Uterus (tissue), 2 donors: Measurements from ENCODE around the gene GREM1.

Experiments used
- CTCF ChIP-seq, 4 experiments: fragments of 200-600 bp in 2 of 4; fragments of 450-650 bp in 2 of 4; sonication (generic) in 2 of 4; IDR thresholded peaks; one replicate each; pipeline ENCODE4 v1.5.1; 2016 to 2019; ENCODE audit warnings: antibody characterized with exemption in 4 of 4, mild to moderate bottlenecking in 2 of 4, moderate library complexity in 1 of 4
- POLR2A ChIP-seq, 2 donors: fragments of 450-650 bp; IDR thresholded peaks; one replicate each; pipeline ENCODE4 v1.6.1; 2016; ENCODE audit warnings: antibody characterized with exemption in 2 of 2, mild to moderate bottlenecking in 1 of 2, moderate library complexity in 1 of 2

- TF ChIP-seq CTCF (IDR thresholded peaks at IDR 0.05) (no peak), POLR2A (IDR thresholded peaks at IDR 0.05) (no peak)
Measured at GRCh38 chr15:32707436-32707835, 10.4 kb upstream of the GREM1 start.
